ENCODE measurements around the gene FAM193A.

GRCh38 chr4:2534904-2535375 is 1.5 kb upstream of the FAM193A start:
- TF ChIP-seq CTCF (IDR thresholded peaks at IDR 0.05; ENCODE audit: insufficient read depth, low read depth, low read length), result no peak
- no peak for TF ChIP-seq EZH2 (IDR thresholded peaks at IDR 0.05; ENCODE audit: insufficient read depth, low read length)
